NCI-H2029 treated with DMSO at 0.1 percent for 48 hours (cell line): Measurements from ENCODE around the gene HNRNPD.
"Not testable (repeated sequence)": the region's sequence is repeated elsewhere in the genome, so short reads cannot be mapped to it uniquely, and the experiment has no call there.

Experiments used
- DNase-seq: peaks from one replicate; lab custom pipeline; 2025; lab: John Stamatoyannopoulos, UW

The HNRNPD gene

GRCh38 chr4:82372517-82373485 lies 990 bp downstream of the HNRNPD start:
- DNase-seq: peak; percentile 55

GRCh38 chr4:82371497-82371896 lies 2.3 kb downstream of the HNRNPD start:
- no peak for DNase-seq

- no peak for DNase-seq
Measured at GRCh38 chr4:82367438-82368097, 6.2 kb downstream of the HNRNPD start.

- not testable (repeated sequence) for DNase-seq
Measured at GRCh38 chr4:82366431-82366830, 7.4 kb downstream of the HNRNPD start.

DNA sequence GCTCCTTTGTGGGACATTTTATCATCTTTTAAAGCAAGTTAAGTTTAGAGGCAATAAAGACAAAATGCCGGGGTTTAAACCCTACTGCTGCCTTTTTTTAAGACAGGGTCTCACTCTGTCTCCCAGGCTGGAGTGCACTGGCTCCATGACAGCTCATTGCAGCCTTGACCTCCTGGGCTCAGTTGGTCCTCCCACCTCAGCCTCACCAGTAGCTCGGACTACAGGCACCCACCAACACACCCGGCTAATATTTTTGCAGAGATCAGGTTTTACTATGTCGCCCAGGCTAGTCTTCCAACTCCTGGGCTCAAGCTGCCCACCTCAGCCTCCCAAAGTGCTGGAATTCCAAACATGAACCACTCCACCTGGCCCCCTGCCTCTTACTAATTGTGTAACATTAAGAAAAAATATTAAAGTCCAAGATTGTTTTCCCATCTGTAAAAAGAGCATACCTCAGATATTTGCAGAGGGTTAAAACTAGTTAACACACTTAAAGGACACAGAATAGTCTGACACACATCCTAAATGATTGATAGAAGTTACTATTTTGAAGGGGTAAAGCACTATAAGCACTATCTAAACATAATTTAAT lies 9.8 kb downstream of the HNRNPD start:
- DNase-seq: no peak

GRCh38 chr4:82362565-82362964 lies 11.2 kb downstream of the HNRNPD start:
- no peak for DNase-seq

DNA sequence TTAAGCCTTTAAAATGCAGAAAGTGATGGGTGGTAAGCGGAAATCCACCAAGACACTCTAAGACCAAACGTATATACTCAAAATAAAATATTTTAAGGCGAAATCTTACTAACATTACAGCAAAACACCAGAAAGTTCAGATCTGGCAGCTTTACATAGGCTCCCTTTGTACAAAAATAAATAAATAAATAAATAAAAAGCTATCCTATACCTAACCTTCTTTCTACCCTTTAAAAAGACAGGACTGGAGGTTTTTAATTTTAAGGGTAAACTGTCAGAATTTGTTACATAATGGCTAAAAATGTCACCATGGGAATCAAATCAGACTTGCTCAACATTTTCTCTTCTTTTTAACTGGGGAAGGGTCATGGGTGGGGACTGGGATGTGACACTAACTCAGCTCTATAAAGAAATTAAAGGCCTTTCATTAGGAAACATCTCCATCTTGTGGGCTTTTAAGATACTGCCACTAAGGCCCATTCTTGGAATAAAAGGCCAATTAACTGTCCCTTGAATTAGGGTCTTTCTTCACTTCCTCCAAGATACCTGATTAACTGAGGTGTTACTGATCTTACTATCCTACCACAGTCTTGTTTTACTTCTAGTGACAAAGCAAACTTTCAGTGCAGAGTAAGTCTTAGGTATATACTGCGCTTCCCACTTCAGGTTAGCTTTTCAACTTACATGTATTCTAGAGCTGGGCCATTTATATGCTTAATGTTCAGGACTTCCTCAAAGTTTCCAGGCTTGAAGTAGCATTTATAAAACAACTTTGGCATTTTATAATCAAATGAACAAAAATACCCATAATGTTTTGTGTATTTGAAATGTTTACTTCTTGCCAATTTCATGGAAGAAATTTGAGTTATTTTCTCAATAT lies 13.3 kb downstream of the HNRNPD start:
- DNase-seq: no peak

DNA sequence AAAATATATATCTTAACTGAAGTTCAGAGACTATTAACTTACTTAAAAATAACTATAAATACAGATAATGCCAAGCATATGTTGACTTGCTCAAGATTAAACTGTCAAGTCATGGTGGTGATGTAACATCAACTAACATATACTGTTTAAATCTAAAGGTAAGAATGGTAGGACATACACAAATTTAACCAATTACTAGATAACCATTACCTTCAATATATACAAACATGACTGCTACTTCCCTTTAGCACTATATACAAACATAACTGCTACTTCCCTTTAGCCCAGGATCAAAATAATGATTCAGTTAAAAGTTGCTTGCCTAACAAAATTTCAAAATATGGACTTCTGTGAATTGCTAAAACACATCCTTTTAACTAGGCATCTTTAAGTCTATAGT lies 14.9 kb downstream of the HNRNPD start:
- no peak for DNase-seq

DNA sequence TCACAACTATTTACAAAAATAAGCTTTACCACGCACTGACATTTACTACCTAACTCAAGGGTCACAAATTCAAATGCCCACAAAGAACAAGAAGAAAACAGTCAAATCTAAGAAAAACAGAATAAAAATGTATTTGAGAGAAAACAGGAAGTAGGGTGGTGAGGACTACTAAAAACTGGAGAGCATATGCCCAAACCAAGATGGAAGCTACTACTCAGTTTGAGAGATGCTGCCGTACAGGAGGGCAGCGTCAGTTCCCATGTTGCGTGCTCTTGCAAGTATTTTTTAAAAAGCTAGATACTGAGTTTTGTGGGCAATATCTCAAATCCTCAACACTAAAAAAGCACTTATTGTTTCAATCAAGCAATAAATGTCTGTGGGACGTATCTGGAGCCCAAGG lies 16.2 kb downstream of the HNRNPD start:
- no peak for DNase-seq

- no peak for DNase-seq
Measured at GRCh38 chr4:82354788-82355187, 19.0 kb downstream of the HNRNPD start.

GRCh38 chr4:82352825-82353366 lies 20.9 kb downstream of the HNRNPD start:
- DNase-seq: no peak

- no peak for DNase-seq
Measured at GRCh38 chr4:82352118-82352824, 21.5 kb downstream of the HNRNPD start.

- no peak for DNase-seq
Measured at GRCh38 chr4:82346126-82346525, 27.7 kb downstream of the HNRNPD start.

DNA sequence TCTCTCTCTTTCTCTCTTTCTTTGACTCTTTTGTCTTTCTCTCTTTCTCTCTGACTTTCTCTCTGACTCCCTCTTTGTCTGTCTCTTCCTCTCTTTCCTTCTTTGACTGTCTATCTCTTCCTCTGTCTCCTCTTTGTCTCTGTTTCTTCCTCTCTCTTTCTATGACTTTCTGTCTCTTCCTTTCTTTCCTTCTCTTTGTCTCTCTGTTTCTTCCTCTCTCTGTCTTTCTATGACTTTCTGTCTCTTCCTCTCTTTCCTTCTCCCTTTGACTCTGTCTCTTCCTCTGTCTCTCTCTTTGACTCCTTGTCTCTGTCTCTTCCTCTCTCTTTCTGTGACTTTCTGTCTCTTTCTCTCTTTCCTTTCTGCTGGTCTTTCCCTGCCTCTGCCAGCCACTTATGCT lies 38.7 kb downstream of the HNRNPD start:
- no peak for DNase-seq

DNA sequence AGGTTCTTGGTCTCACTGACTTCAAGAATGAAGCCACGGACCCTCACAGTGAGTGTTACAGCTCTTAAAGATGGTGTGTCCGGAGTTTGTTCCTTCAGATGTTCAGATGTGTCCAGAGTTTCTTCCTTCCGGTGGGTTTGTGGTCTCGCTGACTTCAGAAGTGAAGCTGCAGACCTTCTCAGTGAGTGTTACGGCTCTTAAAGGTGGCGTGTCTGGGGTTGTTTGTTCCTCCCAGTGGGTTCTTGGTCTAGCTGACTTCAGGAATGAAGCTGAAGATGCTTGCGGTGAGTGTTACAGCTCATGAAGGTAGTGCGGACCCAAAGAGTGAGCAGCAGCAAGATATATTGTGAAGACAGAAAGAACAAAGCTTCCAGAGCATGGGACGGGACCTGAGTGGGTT lies 40.1 kb downstream of the HNRNPD start:
- DNase-seq: not testable (repeated sequence)

DNA sequence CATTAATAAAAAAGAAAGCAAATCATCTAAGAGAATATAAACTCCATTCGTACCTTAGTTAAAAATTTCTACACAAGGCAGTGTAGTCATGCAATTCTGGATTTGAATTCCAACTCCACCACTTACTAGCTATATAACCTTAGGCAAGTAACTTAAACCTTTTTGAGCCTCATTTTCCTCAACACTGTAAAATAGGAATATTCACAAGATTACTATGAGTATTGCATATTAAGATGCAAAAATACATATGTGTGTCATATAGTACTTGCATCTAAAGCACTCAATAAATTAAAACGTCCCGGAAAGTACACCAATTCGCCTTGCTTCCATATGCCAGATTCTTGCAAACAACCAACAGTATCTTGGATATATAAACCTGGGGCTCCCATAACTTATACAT lies 42.0 kb downstream of the HNRNPD start:
- DNase-seq: no peak

GRCh38 chr4:82320351-82320750 lies 53.4 kb downstream of the HNRNPD start:
- DNase-seq: no peak

GRCh38 chr4:82303063-82303462 lies 70.7 kb downstream of the HNRNPD start:
- not testable (repeated sequence) for DNase-seq
